GM12873 (cell line): ENCODE data around the gene MGLL.

ENCODE experiments used
- TF ChIP-seq, protein P1 (sequence below): IDR thresholded peaks from 2 replicates; pipeline ENCODE4 v1.5.1; 2012; ENCODE audit warnings: low read depth, mild to moderate bottlenecking, moderate library complexity, low read length, control low read depth; ENCODE audit not compliant: insufficient read depth; ENCODE audit errors: missing control alignments

The MGLL gene

DNA sequence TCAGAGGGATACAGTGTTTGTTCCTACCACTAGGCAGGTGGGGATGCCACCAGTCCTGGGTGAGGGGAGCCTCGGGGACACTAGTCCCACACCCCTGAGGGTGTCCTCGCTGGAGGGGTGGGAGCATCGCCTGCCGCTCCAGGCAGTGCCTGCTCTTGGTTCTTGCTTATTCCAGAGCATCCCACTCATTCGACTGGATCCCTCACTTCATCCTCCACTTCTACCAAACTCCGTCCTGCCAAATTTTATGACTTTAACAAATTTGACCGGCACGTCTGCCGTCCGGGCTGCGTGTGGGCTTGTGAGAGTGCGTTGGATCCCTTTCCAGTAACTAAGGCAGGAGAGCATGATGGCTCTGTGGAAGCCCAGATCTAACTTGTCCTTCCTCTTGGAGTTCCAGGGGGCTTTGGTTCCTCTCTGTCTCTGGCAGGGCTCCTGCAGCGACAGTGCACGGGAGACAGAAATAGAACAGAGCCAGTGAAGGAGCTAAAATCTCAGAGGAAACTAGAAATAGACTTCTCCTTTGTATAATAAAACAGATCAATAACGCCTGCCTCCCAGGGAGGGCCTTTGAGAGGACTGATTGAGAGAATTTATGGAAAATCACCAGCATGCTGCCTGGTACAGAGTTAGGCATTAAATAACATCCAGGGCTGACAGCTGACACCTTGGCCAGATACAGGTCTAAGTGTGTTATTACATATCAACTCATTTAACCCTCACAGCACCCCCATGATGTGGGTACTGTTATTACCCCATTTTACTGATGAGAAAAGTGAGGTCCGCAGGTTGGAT lies 34.5 kb downstream of the MGLL start:
- TF ChIP-seq, protein P1, sequence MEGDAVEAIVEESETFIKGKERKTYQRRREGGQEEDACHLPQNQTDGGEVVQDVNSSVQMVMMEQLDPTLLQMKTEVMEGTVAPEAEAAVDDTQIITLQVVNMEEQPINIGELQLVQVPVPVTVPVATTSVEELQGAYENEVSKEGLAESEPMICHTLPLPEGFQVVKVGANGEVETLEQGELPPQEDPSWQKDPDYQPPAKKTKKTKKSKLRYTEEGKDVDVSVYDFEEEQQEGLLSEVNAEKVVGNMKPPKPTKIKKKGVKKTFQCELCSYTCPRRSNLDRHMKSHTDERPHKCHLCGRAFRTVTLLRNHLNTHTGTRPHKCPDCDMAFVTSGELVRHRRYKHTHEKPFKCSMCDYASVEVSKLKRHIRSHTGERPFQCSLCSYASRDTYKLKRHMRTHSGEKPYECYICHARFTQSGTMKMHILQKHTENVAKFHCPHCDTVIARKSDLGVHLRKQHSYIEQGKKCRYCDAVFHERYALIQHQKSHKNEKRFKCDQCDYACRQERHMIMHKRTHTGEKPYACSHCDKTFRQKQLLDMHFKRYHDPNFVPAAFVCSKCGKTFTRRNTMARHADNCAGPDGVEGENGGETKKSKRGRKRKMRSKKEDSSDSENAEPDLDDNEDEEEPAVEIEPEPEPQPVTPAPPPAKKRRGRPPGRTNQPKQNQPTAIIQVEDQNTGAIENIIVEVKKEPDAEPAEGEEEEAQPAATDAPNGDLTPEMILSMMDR: no peak

DNA sequence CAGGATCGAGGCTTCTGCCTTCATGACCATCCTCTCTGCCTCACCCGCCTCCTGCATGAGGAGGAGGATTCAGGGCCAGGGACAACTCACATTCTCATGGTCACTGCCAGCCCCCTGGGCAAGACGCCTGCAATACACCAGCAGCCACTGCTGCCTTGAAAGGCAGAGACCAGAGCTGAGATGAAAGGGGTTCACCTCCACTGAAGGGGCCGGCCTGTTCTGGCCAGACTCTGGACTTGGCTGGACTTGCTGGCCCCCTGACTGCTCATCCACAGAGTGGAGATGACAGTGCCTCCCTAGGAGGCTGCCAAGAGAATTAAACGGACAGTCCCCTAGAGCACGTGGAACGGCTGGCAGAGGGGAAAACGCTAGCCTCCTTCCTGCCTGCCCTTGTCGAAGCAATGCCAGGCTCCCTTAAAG lies 35.2 kb downstream of the MGLL start:
- TF ChIP-seq, protein P1: no peak

DNA sequence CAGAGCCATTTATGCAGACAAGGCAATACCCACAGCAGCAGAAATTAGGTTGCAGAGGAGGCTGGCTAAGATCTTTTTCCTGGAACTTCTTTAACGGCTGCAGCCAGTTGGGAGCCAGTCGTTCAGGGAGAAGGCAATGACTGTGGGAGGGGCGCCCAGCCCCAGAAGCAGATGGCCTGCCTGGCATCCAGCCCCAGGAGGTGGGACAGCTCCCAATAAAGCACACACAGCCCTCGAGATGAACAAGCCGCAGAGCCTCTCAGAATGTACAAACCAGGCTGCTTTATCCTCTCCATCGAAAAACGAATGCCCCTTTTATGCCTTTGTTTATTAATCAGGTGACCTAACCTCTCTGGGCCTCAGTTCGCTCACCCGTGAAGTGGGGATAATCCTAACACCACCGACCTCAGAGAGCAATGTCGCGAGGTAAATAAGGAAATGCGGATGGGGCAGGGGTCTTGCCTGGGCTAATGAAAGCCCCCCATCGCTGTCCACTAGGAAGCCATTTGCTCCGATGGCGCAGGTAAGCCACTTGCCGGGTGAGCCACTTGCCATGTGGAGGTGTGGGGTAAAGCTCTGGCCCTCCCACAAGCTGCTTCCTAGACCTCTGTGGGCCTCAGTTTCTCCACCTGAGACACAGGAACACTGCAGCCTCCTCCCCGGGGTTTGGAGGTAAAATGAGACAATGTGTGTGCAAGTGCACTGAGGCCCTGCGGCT lies 35.8 kb downstream of the MGLL start:
- TF ChIP-seq, protein P1: no peak

DNA sequence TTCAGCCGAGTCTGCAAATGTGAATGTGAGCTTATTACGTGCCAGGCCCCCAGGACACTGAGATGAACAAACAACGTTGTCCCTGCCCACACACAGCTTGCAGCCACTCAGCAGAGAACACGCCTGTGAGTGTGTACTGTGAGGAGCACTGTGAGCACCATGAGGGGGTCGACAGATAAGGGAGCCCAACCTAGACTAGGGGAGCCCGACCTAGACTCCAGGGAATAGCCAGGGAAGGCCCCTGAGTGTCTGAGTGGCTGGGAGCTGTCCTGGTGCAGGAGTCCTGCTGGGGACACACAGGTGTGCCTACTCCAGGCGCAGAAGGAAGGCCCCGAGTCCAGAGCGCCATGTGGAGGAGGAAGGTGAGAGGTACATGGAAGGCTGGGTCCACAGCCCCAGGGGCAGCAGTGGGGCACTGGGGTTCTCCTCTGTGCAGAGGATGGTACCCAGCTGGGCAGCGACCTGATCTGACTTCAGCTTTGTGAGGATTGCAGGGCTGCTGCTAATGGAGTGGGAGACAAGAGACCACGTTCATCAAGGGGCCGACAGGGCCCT lies 36.5 kb downstream of the MGLL start:
- TF ChIP-seq, protein P1: no peak

DNA sequence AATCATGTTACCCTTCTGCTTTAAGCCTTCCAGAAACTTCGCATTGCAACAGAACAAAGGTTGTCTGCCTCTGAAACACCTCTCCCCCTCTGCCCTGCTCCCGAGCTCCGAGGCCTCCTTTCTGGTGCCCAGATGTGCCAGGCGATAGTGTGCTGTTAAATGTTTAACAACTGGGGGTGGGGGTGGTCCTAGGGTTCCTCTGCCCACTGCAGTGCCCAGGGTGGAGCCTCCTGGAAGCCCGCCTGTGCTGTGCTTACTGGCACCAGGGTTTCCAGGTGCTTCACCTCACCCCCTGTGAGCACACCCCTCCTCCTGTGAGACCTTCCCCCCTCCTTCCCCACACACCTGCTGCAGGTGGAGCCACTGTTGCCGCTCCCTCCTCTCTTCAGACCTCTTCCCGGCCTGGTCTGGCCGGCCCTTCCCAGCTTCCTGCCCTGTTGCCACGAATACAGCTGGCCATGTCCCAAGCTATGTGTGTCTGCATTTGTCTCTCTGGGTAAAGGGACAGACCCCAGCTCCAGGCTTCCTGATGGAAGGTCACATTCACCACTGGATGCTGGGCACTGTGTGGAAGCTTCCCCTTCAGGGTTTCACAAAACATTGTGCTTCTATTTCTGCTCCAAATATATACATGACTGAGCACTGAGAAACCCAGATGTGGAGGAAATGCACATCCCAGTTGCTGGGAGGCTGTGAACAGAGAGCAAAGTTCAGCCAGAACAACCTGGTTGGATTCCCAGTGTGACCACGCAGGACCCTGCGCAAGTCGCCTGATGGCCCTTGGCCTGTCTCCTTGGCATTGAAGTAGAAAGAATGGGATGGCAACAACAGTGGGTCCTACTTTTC lies 37.2 kb downstream of the MGLL start:
- TF ChIP-seq, protein P1: no peak

DNA sequence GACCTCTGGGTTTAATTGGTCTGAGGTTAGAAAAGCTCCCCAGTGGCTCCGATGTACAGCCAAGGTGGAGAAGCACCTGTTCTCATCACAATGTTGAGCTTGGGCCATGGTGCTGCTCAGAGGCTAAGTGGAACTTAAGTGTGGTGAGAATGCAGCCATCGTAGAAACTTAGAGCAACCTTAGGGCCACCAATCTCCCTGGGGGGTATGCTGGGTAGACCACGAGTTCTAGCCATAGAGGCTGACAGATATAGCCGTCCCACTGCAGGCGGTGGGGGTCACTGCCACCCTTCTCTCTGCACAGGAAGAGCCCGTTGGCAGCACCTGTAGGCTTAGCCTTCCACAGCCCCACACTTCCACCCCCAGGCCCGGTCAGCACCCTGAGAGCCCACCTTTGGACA lies 38.0 kb downstream of the MGLL start:
- TF ChIP-seq, protein P1: no peak
